LNCaP clone FGC (cell line): ENCODE data around the gene NRG3.

Experiments
- DNase-seq: peaks from one replicate; pipeline ENCODE4 v3.0.0-alpha.2; 2011; ENCODE audit warnings: low read depth
- H3K4me3 ChIP-seq: 2 replicates; pipeline ENCODE4 v1.5.1; 2011; ENCODE audit warnings: mild to moderate bottlenecking, low read depth, low read length, control low read depth
- CTCF ChIP-seq: IDR thresholded peaks from 2 replicates; pipeline ENCODE4 v1.5.1; 2012; ENCODE audit warnings: mild to moderate bottlenecking; ENCODE audit not compliant: control insufficient read depth, insufficient read depth; ENCODE audit errors: extremely low read depth

Gene NRG3

GRCh38 chr10:82313401-82313800 lies 438.4 kb downstream of the NRG3 start:
- no peak overlapping the region for H3K4me3 ChIP-seq
- no peak for TF ChIP-seq CTCF
- DNase-seq, result no peak

GRCh38 chr10:82318534-82318933 lies 443.5 kb downstream of the NRG3 start:
- H3K4me3 ChIP-seq, result no peak overlapping the region
- no peak for TF ChIP-seq CTCF
- DNase-seq, result no peak

GRCh38 chr10:82319074-82319473 lies 444.1 kb downstream of the NRG3 start:
- DNase-seq, result no peak
- no peak for TF ChIP-seq CTCF
- H3K4me3 ChIP-seq, result no peak overlapping the region

GRCh38 chr10:82319562-82319961 lies 444.6 kb downstream of the NRG3 start:
- TF ChIP-seq CTCF, result no peak
- no peak for DNase-seq
- H3K4me3 ChIP-seq, result no peak overlapping the region

GRCh38 chr10:82321724-82322123 lies 446.7 kb downstream of the NRG3 start:
- no peak for TF ChIP-seq CTCF
- DNase-seq, result no peak
- no peak overlapping the region for H3K4me3 ChIP-seq

- H3K4me3 ChIP-seq, result no peak overlapping the region
- no peak for TF ChIP-seq CTCF
- no peak for DNase-seq
Measured at GRCh38 chr10:82331716-82332115, 456.7 kb downstream of the NRG3 start.

GRCh38 chr10:82335831-82336230 lies 460.8 kb downstream of the NRG3 start:
- H3K4me3 ChIP-seq, result no peak overlapping the region
- no peak for TF ChIP-seq CTCF
- DNase-seq, result no peak
